Midbrain (tissue), 1 donor: ENCODE results near the gene TMEM147.
"Not testable (repeated sequence)": the region's sequence is repeated elsewhere in the genome, so short reads cannot be mapped to it uniquely, and the experiment has no call there.

Experiments used
- DNase-seq: peaks from one replicate; lab custom pipeline; 2025; lab: John Stamatoyannopoulos, UW

The TMEM147 gene

DNA sequence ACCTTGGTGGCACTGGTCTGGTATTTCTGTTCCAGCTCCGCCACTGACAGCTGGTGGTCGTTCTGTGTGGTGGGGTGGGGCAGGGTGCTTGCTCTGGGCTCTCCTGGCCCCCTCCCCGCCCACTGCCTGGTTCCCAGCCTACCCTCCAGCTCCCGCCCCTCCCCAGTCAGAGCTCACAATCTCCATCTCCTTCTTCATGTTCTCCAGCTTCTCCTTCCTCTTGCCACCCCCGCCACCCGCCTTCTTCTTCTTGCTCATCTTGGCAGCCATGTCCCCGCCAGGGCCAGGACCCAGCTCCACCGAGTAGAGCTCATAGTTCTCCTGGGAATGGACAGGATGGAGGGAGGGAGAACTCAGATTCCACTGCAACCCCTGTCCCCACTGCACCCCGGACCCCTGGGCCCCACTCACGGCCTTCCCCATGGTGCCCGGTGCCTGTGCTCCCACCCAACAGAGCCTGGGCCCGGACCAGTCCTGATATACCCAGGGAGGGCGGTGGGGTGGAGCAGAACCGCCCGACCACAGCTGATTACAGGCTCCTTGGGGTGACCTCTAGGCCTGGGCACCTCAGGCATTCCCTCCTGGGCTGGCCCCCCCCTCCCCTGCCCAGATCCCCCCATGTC, 17.9 kb downstream of the TMEM147 start, which contains the start of gene ATP4A:
Gene ATP4A (minus strand): TSS at position 452 of the 623 bp plus-strand sequence. CDS start 29 bp downstream, at position 423.
- no peak for DNase-seq

DNA sequence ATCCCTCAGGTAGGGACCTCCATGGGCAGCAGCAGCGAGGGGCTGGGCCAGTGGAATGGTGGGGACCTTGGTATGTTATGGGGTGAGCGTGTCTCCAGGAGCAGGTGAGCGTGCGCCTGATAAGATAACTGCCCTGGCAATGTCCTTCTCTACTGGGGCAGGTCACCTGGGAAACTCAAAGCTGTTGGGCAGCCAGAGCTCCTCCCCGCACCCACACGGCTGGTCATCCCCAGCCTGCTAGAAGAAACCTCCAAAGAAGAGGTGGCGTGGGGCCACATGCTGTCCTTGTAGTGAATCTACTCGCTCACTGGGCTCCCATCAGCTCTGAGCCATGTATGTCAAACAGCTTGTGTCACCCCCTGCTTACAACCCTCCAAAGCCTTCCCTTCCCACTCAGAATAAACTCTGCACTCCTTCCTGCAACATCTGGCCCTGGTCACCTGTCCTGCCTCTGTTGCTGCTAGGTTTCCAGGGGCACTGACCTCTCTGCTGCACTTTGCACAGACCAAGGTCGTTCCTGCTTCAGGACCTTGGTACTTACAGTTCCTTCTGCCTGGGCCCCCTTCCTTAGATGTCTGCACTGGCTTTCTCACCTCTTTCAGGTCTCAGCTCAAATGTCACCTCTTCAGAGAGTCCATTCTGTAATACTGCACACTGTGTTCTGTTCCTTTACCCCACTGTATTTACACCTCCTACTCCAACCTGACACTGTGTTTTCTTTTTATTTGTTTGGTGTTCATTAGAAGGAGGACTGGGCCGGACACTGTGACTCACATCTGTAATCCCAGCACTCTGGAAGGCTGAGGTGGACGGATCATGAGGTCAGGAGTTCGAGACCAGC, 19.8 kb downstream of the TMEM147 start:
- DNase-seq, result no peak

GRCh38 chr19:35566738-35567137, 21.3 kb downstream of the TMEM147 start:
- DNase-seq, result no peak

DNA sequence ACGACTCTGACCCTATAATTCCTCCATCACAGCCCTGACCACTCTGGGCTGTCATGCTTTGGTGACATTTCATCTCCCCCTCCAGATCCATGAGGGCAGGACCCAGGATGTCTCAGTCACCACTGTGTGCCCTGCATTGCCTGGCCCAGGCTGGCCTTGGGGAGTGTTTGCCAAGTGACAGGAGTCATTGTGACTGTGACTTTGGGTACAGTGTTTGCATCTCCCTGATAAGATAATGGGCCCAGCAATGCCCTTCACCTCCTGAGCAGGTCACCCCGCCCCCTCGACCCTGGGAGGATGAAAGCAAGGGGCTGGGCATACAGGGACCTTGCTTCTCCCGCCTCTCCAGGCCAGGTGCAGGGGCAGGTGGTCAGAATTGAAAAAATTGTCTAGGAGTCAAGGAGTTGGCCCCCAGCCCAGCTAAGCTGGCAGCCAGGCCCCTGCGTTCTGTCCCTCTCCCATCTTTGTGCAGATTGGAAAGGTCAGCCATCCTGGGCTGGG, 23.9 kb downstream of the TMEM147 start:
- no peak for DNase-seq

- no peak for DNase-seq
These were observed 26.1 kb downstream of the TMEM147 start for GRCh38 chr19:35571406-35571965.

- no peak for DNase-seq
These were observed 32.5 kb downstream of the TMEM147 start for GRCh38 chr19:35577918-35578317.

- no peak for DNase-seq
These were observed 33.3 kb downstream of the TMEM147 start for GRCh38 chr19:35578707-35579106.

DNA sequence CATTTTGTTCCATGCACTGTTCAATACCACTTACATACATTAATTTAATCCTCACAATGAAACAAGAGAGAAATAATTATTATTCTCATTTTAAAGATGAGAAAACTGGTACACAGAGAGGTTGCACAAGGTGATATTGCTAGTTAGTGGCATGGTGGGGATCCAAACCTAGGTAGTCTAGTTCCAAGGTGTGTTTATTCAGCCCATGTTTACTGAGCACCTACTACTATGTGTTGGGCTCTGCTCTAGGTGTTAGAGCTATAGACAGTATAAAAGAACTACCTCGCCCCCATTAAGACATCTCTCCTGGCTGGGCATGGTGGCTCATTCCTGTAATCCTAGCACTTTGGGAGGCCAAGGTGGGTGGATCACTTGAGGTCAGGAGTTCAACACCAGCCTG, 37.3 kb downstream of the TMEM147 start:
- no peak for DNase-seq

- no peak for DNase-seq
These were observed 40.4 kb downstream of the TMEM147 start, which contains the start of gene PMIS2 for GRCh38 chr19:35585848-35586247. TSS of gene PMIS2 (plus strand) at chr19:35586173. CDS start at chr19:35586260, 87 bp downstream.

- DNase-seq, result no peak
These were observed 41.9 kb downstream of the TMEM147 start for GRCh38 chr19:35587321-35587720.

- DNase-seq, result no peak
These were observed 45.4 kb downstream of the TMEM147 start for GRCh38 chr19:35590875-35591274.

- no peak for DNase-seq
These were observed 46.8 kb downstream of the TMEM147 start for GRCh38 chr19:35592226-35592625.

- DNase-seq, result not testable (repeated sequence)
These were observed 49.6 kb downstream of the TMEM147 start for GRCh38 chr19:35595026-35595425.

DNA sequence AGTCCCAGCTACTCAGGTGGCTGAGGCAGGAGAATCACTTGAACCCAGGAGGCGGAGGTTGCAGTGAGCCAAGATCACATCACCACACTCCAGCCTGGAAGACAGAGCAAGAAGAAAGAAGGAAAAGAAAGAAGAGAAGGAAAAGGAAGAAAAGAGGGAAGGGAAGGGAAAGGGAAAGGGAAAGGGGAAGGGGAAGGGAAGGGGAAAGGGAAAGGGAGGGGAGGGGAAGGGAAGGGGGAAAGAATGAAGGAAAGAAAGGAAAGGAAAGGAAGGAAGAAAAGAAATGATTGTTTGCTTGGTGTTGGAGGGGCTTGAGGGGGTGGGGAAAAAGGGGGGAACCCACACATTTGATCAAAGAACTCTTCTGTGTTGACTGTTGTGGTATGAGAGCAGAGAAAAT, 50.5 kb downstream of the TMEM147 start:
- DNase-seq, result no peak

DNA sequence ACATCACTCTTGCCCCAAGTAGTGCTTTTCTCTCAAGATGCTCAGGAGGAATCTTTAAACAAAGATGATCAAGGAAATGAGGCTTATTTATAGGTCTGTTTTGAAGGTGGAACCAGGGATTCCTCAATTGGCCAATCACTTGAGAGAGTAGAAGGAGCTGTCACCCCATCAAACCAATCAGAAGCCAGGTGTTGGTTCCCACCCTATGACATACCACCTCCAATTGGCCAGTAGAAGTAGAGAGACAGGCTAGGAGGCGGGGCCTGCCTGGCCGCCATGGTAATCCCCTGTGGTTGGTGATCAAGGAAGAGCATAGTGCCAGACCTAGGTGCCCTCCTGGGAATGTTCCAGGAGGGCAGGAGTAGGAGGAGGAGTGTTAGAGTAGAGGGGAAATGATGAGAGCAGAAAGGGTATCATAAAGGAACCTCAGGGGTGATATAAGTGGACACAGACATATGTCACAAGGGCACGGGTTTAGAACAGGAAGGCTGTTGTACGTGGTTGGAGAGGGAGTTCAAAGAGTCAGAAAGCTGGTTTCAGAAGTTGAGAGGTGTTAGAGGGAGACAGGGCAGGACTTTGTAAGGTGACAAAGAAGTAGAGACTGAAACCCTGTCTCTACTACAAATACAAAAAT, 51.1 kb downstream of the TMEM147 start:
- no peak for DNase-seq
